NCI-H1694 treated with DMSO at 0.1 percent for 48 hours (cell line): ENCODE results near the gene PET117.
A peak's percentile ranks its signal among the peaks of the same experiment; 100 is the strongest.
"Not testable (repeated sequence)": the region's sequence is repeated elsewhere in the genome, so short reads cannot be mapped to it uniquely, and the experiment has no call there.

ENCODE experiments used
- DNase-seq: peaks from one replicate; lab custom pipeline; 2025; lab: John Stamatoyannopoulos, UW

The PET117 gene

GRCh38 chr20:18137412-18138265 lies at the start of gene PET117, which contains the start of gene KAT14:
Gene PET117, plus strand, starts transcription at chr20:18137863. Its CDS starts 93 bp downstream, at chr20:18137956.
Gene KAT14, plus strand, starts transcription at chr20:18137863. Its CDS starts 4,798 bp downstream, at chr20:18142661.
- peak; percentile 57 for DNase-seq

- DNase-seq = not testable (repeated sequence)
Measured at GRCh38 chr20:18088298-18088697, 49.4 kb upstream of the PET117 start.

- not testable (repeated sequence) for DNase-seq
Measured at GRCh38 chr20:18088841-18089240, 48.8 kb upstream of the PET117 start.

- DNase-seq = no peak
Measured at GRCh38 chr20:18090044-18090443, 47.6 kb upstream of the PET117 start.

GRCh38 chr20:18090477-18090876 lies 47.2 kb upstream of the PET117 start:
- DNase-seq = no peak

GRCh38 chr20:18091623-18092022 lies 46.0 kb upstream of the PET117 start:
- no peak for DNase-seq

GRCh38 chr20:18092890-18093289 lies 44.8 kb upstream of the PET117 start:
- DNase-seq = no peak

GRCh38 chr20:18093388-18093787 lies 44.3 kb upstream of the PET117 start:
- DNase-seq = no peak

- no peak for DNase-seq
Measured at GRCh38 chr20:18094191-18094590, 43.5 kb upstream of the PET117 start.

GRCh38 chr20:18100569-18100968 lies 37.1 kb upstream of the PET117 start:
- DNase-seq = not testable (repeated sequence)

GRCh38 chr20:18101125-18101810 lies 36.4 kb upstream of the PET117 start:
- no peak for DNase-seq

- no peak for DNase-seq
Measured at GRCh38 chr20:18103497-18103896, 34.2 kb upstream of the PET117 start.

- no peak for DNase-seq
Measured at GRCh38 chr20:18108326-18108725, 29.3 kb upstream of the PET117 start.

GRCh38 chr20:18128574-18128973 lies 9.1 kb upstream of the PET117 start:
- not testable (repeated sequence) for DNase-seq

- no peak for DNase-seq
Measured at GRCh38 chr20:18132663-18133062, 5.0 kb upstream of the PET117 start.

GRCh38 chr20:18133962-18134361 lies 3.7 kb upstream of the PET117 start:
- no peak for DNase-seq

- DNase-seq = no peak
Measured at GRCh38 chr20:18138266-18138582, 561 bp downstream of the PET117 start.

- DNase-seq = no peak
Measured at GRCh38 chr20:18138639-18139583, 1.2 kb downstream of the PET117 start.

- DNase-seq = no peak
Measured at GRCh38 chr20:18139832-18140231, 2.2 kb downstream of the PET117 start.

GRCh38 chr20:18144541-18145099 lies 7.0 kb downstream of the PET117 start:
- DNase-seq = no peak

- DNase-seq = no peak
Measured at GRCh38 chr20:18154342-18154741, 16.7 kb downstream of the PET117 start.

GRCh38 chr20:18156045-18156444 lies 18.4 kb downstream of the PET117 start:
- no peak for DNase-seq
